Measurements from ENCODE around the gene PITPNC1. TPM values are rescaled to one million over a fixed set of nuclear protein-coding genes. Genes with fewer than 3 reads are reported as not detected.

PITPNC1 gene
- total RNA-seq, 1 experiment from 2014 or later: 20.8 TPM

DNA sequence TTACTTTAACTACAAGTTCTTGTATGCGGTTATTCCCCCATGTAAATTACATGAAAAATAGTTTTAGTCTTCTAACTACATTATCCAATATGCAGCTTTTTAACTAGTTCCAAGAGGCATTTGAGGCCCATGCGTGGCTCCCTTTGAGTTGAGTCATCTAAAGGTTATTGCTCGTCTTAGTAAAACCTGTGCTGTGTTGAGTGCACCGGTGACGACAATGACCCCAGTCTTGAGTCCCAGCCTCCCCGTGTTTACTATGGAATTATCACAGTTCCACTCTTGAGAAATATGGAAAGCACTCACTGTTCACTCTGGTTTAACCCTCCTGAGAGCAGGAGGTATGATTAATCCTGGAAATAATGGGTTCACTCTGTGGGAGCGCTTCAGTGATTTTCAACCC lies 119.2 kb downstream of the PITPNC1 start:
- Histone ChIP-seq H3K27me3 (ENCODE audit: control insufficient read depth, insufficient read depth, low read length) (no peaks in the 10 kb centered on the region), H3K36me3 (ENCODE audit: control insufficient read depth, insufficient read depth, low read length) (no peaks in the 10 kb centered on the region), H3K27ac (ENCODE audit: low read length) (no peak overlapping the region), H3K9me3 (ENCODE audit: control insufficient read depth, insufficient read depth, low read depth, low read length) (no peaks in the 10 kb centered on the region), H3K4me1 (ENCODE audit: control insufficient read depth, insufficient read depth, low read length) (peaks cover 17% of the 10 kb centered on the region), H3K4me3 (ENCODE audit: low read depth in 2 of 2, low read length in 2 of 2) (no peak overlapping the region)
- ChIA-PET CTCF (no interaction called here), POLR2A (no interaction called here)
- no peak for DNase-seq (ENCODE audit: low read depth, low spot score)
- intact Hi-C loops (cut with micrococcal nuclease; ENCODE audit: unreplicated experiment) (no loop called here), in situ Hi-C loops (cut with HindIII; ENCODE audit: low pct_unique_long_range_greater_than_20kb, low sequenced_read_pairs) (no loop called here)
- BruUV-seq (replicated peaks): no TSS peak
- TF ChIP-seq POLR2AphosphoS5 (IDR thresholded peaks at IDR 0.05; ENCODE audit: low read depth, low read length) (no peak), TCF7L2 (IDR thresholded peaks at IDR 0.05; ENCODE audit: low read depth, low read length) (no peak), REST (IDR thresholded peaks at IDR 0.05; ENCODE audit: insufficient read depth in 1 of 2, low read depth in 2 of 2, low read length in 1 of 2) (no peak), SIN3A (IDR thresholded peaks at IDR 0.05; ENCODE audit: borderline replicate concordance, insufficient read depth, low read depth, low read length) (no peak)
- TF ChIP-seq, protein P1, sequence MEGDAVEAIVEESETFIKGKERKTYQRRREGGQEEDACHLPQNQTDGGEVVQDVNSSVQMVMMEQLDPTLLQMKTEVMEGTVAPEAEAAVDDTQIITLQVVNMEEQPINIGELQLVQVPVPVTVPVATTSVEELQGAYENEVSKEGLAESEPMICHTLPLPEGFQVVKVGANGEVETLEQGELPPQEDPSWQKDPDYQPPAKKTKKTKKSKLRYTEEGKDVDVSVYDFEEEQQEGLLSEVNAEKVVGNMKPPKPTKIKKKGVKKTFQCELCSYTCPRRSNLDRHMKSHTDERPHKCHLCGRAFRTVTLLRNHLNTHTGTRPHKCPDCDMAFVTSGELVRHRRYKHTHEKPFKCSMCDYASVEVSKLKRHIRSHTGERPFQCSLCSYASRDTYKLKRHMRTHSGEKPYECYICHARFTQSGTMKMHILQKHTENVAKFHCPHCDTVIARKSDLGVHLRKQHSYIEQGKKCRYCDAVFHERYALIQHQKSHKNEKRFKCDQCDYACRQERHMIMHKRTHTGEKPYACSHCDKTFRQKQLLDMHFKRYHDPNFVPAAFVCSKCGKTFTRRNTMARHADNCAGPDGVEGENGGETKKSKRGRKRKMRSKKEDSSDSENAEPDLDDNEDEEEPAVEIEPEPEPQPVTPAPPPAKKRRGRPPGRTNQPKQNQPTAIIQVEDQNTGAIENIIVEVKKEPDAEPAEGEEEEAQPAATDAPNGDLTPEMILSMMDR (IDR thresholded peaks at IDR 0.05): no peak
- no peak for ATAC-seq

DNA sequence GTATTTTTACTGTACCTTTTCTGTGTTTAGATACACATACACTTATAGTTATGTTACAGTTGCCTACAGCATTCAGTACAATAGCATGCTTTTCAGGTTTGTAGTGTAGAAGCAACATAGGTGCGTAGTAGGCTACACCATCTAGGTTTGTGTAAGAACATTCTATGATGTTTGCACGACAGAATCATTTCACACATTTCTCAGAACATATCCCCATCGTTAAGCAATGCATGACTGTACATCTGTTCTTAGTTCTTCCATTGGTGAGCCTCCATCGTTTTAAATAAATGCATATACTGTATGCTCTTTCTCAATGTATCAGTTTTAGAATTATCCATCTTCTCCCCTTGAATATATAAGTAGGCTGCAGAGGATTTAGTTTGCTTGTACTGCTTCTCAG lies 122.6 kb downstream of the PITPNC1 start:
- TF ChIP-seq, protein P1 (IDR thresholded peaks at IDR 0.05): no peak
- no peak for TF ChIP-seq POLR2AphosphoS5 (IDR thresholded peaks at IDR 0.05; ENCODE audit: low read depth, low read length)
- TF ChIP-seq TCF7L2 (IDR thresholded peaks at IDR 0.05; ENCODE audit: low read depth, low read length): no peak
- no peak for TF ChIP-seq REST (IDR thresholded peaks at IDR 0.05; ENCODE audit: insufficient read depth in 1 of 2, low read depth in 2 of 2, low read length in 1 of 2)
- TF ChIP-seq SIN3A (IDR thresholded peaks at IDR 0.05; ENCODE audit: borderline replicate concordance, insufficient read depth, low read depth, low read length): no peak
- Histone ChIP-seq H3K27ac (ENCODE audit: low read length) (no peak overlapping the region), H3K4me1 (ENCODE audit: control insufficient read depth, insufficient read depth, low read length) (peaks cover 9% of the 10 kb centered on the region; the same call in 1 of the 2 replicates), H3K4me3 (ENCODE audit: low read depth in 2 of 2, low read length in 2 of 2) (no peak overlapping the region), H3K9me3 (ENCODE audit: control insufficient read depth, insufficient read depth, low read depth, low read length) (no peaks in the 10 kb centered on the region), H3K27me3 (ENCODE audit: control insufficient read depth, insufficient read depth, low read length) (no peaks in the 10 kb centered on the region), H3K36me3 (ENCODE audit: control insufficient read depth, insufficient read depth, low read length) (no peaks in the 10 kb centered on the region)
- ChIA-PET POLR2A (no interaction called here), CTCF (no interaction called here)
- ATAC-seq (no peak), DNase-seq (ENCODE audit: low read depth, low spot score) (no peak)
- no TSS peak for BruUV-seq (replicated peaks)
- in situ Hi-C loops (cut with HindIII; ENCODE audit: low pct_unique_long_range_greater_than_20kb, low sequenced_read_pairs): no loop called here
- intact Hi-C loops (cut with micrococcal nuclease; ENCODE audit: unreplicated experiment): no loop called here

Measured in Panc1 (cell line).